T-helper 2 cell treated with Interferon-gamma antibody and Interleukin-4, amounts not matched to agents 100 ng/mL and 5 ng/mL, for 36 hours (primary cell): ENCODE data around the gene CFAP97D2. TPM values are rescaled to one million over a fixed set of nuclear protein-coding genes. Genes with fewer than 3 reads are reported as not detected.

ENCODE experiments used
- intact Hi-C: fragments of 100-400 bp; cut with micrococcal nuclease; formaldehyde crosslinking; loops from one replicate; pipeline ENCODE4 v1.15.1; 2023
- total RNA-seq: library from RNA; stranded (reverse); gene quantifications from 2 replicates; pipeline ENCODE4 v1.2.3, GENCODE V29; 2022

Gene CFAP97D2
- total RNA-seq, 1 donor from 2014 or later, result not detected

- intact Hi-C loops, result loop anchor here (1.0 to 2.0 kb wide), 2 partner anchors 14 to 84 kb away; no protein-coding TSS in a partner anchor
Measured at GRCh38 chr13:114142640-114143490, 36.2 kb upstream of the CFAP97D2 start.

GRCh38 chr13:114143806-114144605, 35.1 kb upstream of the CFAP97D2 start:
- intact Hi-C loops, result loop anchor here (2.0 kb wide), 1 partner anchor 83 kb away; no protein-coding TSS in a partner anchor

- intact Hi-C loops, result loop anchor here (5.0 kb wide), 1 partner anchor 327 kb away; no protein-coding TSS in a partner anchor
Measured at GRCh38 chr13:114144606-114145244, 34.3 kb upstream of the CFAP97D2 start.

GRCh38 chr13:114145256-114145655, 33.8 kb upstream of the CFAP97D2 start:
- intact Hi-C loops, result loop anchor here (5.0 kb wide), 1 partner anchor 328 kb away; no protein-coding TSS in a partner anchor

- intact Hi-C loops, result loop anchor here (5.0 kb wide), 1 partner anchor 328 kb away; no protein-coding TSS in a partner anchor
Measured at GRCh38 chr13:114145722-114146121, 33.3 kb upstream of the CFAP97D2 start.

GRCh38 chr13:114146173-114146572, 32.9 kb upstream of the CFAP97D2 start:
- intact Hi-C loops, result loop anchor here (5.0 kb wide), 1 partner anchor 329 kb away; no protein-coding TSS in a partner anchor

- intact Hi-C loops, result loop anchor here (5.0 kb wide), 1 partner anchor 329 kb away; no protein-coding TSS in a partner anchor
Measured at GRCh38 chr13:114146629-114147028, 32.4 kb upstream of the CFAP97D2 start.

- intact Hi-C loops, result loop anchor here (1.0 to 5.0 kb wide), 2 partner anchors 17 to 331 kb away; no protein-coding TSS in a partner anchor
Measured at GRCh38 chr13:114147803-114148520, 31.1 kb upstream of the CFAP97D2 start.

- intact Hi-C loops, result loop anchor here (1.0 to 5.0 kb wide), 2 partner anchors 17 to 331 kb away; no protein-coding TSS in a partner anchor
Measured at GRCh38 chr13:114148521-114148855, 30.6 kb upstream of the CFAP97D2 start.

- intact Hi-C loops, result loop anchor here (1.0 to 5.0 kb wide), 2 partner anchors 18 to 332 kb away; no protein-coding TSS in a partner anchor
Measured at GRCh38 chr13:114148886-114149285, 30.2 kb upstream of the CFAP97D2 start.

- intact Hi-C loops, result loop anchor here (5.0 kb wide), 1 partner anchor 333 kb away; no protein-coding TSS in a partner anchor
Measured at GRCh38 chr13:114149774-114150740, 29.0 kb upstream of the CFAP97D2 start.

- intact Hi-C loops, result no loop called here
Measured at GRCh38 chr13:114151031-114151430, 28.0 kb upstream of the CFAP97D2 start.

GRCh38 chr13:114151565-114152284, 27.3 kb upstream of the CFAP97D2 start:
- intact Hi-C loops, result no loop called here

GRCh38 chr13:114152285-114152645, 26.8 kb upstream of the CFAP97D2 start:
- intact Hi-C loops, result no loop called here

- intact Hi-C loops, result no loop called here
Measured at GRCh38 chr13:114152831-114153371, 26.2 kb upstream of the CFAP97D2 start.

GRCh38 chr13:114153485-114154080, 25.5 kb upstream of the CFAP97D2 start:
- intact Hi-C loops, result no loop called here

- intact Hi-C loops, result no loop called here
Measured at GRCh38 chr13:114154476-114154875, 24.6 kb upstream of the CFAP97D2 start.

- intact Hi-C loops, result no loop called here
Measured at GRCh38 chr13:114155320-114155719, 23.7 kb upstream of the CFAP97D2 start.
